GM12892 (cell line): Measurements from ENCODE around the gene NINJ2.

Experiments
- DNase-seq: peaks from one replicate; pipeline ENCODE4 v3.0.0; 2011; ENCODE audit not compliant: insufficient read length
- FAIRE-seq: peaks from 2 replicates; lab custom pipeline; 2011; peaks lifted over from hg19 to GRCh38; lab: Jason Lieb, UNC
- POLR2A ChIP-seq: IDR thresholded peaks from 2 replicates; pipeline ENCODE4 v1.6.1; 2011; ENCODE audit warnings: low read depth, low read length, control low read depth
- POLR2AphosphoS5 ChIP-seq: IDR thresholded peaks from 2 replicates; pipeline ENCODE4 v1.6.1; 2011; ENCODE audit warnings: low read depth, low read length, control low read depth
- TAF1 ChIP-seq: IDR thresholded peaks from 2 replicates; pipeline ENCODE4 v1.6.1; 2011; ENCODE audit warnings: low read depth, mild to moderate bottlenecking, control low read depth, low read length, borderline replicate concordance

NINJ2 gene

GRCh38 chr12:532908-533565 lies 130.2 kb downstream of the NINJ2 start:
- FAIRE-seq (no peak), DNase-seq (no peak)
- TF ChIP-seq TAF1 (no peak), POLR2A (no peak), POLR2AphosphoS5 (no peak)

DNA sequence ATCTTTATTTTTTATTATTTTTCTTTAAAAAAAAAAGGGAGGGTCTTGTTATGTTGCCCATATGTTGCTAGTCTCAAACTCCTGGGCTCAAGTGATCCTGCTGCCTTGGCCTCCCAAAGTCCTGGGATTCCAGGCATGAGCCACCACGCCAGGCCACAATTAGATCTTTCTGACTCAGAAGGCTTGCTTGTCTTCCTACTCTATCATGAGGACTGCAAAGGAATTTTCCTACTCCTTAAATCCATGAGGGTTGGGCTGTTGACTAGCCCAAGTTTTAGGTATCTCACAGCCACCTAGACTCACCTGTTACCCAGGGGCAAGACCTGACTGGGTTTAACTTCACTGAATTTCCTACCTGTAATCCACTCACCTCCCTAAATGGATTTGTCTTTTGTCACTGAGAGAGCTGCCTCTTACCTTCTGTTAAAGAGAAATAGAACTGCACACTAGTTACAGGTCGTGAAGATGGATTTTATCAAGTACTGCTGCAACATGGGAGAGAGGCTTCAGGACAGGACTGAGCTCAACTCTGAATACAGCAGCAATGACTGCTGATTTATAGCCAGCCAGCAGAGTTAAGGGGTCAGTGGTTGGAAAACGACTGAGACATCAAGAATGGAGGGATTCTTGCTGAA lies 131.2 kb downstream of the NINJ2 start:
- FAIRE-seq (no peak), DNase-seq (no peak)
- TF ChIP-seq TAF1 (no peak), POLR2AphosphoS5 (no peak), POLR2A (no peak)

DNA sequence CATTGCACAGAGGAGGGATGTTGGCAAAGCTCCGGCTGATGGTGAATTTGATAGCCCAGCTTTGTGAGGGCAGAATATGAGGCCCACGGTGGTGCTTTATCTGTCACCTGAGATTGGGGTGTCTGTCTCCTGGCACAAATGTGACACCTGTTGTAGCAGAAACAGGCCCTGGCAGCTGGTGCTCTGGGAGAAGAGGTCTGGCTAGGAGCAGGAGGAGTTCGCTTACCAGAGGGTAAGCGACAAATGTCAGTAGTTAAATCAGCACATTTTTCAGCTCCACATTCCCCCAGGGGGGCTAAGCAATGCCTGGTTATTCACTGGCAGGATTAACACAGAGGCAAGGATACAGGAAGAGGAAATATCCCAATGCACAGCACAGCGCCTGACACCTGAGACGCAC lies 132.4 kb downstream of the NINJ2 start:
- TF ChIP-seq POLR2AphosphoS5 (no peak), POLR2A (no peak), TAF1 (no peak)
- no peak for DNase-seq
- FAIRE-seq: no peak

- DNase-seq: no peak
- TF ChIP-seq TAF1 (no peak), POLR2A (no peak), POLR2AphosphoS5 (no peak)
Observed at GRCh38 chr12:530308-530707, 132.9 kb downstream of the NINJ2 start.

DNA sequence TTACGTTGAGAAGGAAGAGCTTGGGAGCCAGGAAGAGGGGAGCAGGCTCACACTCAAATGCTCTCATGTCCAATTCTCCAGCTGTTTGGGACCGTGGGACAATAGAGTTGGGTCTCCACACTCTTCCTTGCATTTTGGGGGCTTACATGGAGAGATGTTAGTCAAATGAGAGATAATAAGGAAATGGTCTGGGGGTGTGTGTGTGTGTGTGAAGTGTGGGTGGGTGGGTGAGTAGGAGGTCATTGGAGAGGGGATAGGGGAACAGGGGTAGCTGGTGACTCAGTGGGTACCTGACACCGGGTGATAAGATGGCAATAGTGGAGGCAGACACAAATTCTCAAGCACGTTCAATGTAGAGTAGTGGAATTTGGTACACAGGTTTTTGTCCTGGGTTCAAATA lies 135.5 kb downstream of the NINJ2 start:
- DNase-seq (no peak), FAIRE-seq (no peak)
- TF ChIP-seq POLR2A: no peak
- TF ChIP-seq TAF1: no peak
- no peak for TF ChIP-seq POLR2AphosphoS5

More at GRCh38 chr12:530308-530707, 132.9 kb downstream of the NINJ2 start:
- FAIRE-seq: no peak

DNA sequence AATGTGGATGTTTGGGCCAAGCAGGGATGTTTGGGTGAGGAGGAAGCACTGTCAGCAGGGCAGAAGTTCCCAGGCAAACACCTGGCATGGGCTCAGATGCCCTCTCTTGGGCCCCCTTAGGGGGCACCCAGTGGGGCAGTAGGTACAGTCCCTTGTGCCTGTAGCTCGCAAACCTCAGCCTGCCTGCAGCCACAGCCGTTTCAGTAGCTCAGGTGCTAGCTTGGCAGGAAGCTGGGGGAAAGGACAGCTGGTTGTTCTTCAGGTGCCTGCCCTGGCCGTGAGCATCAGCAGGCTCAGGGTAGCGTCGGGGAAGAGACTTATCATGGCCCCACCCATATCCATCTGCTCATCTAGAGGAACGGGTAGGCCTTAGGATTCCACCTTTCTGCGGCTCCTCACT lies 136.0 kb downstream of the NINJ2 start:
- DNase-seq (no peak), FAIRE-seq (no peak)
- no peak for TF ChIP-seq POLR2A
- no peak for TF ChIP-seq POLR2AphosphoS5
- no peak for TF ChIP-seq TAF1

DNA sequence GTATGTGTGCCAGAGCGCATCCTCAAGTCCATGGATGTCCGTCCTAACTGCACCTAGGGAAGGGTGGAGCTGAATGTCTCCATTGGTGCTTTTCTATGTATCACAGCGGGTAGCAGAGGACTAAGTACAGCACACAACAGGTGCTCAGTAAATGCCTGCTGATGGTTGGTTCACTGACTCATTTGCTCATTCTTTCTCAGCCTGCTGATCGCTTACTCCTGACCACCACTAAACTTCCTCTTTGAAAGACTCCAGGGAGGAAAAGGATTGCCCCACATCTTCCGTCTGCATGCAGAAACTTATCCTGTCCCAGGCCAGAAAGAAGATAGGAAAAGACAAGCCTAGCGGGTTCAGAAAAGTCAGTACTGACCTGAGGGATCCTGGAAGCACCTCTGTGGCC lies 137.2 kb downstream of the NINJ2 start:
- DNase-seq (no peak), FAIRE-seq (no peak)
- TF ChIP-seq POLR2AphosphoS5: no peak
- TF ChIP-seq TAF1: no peak

- DNase-seq (no peak), FAIRE-seq (no peak)
Observed at GRCh38 chr12:524167-524951, 138.9 kb downstream of the NINJ2 start.

DNA sequence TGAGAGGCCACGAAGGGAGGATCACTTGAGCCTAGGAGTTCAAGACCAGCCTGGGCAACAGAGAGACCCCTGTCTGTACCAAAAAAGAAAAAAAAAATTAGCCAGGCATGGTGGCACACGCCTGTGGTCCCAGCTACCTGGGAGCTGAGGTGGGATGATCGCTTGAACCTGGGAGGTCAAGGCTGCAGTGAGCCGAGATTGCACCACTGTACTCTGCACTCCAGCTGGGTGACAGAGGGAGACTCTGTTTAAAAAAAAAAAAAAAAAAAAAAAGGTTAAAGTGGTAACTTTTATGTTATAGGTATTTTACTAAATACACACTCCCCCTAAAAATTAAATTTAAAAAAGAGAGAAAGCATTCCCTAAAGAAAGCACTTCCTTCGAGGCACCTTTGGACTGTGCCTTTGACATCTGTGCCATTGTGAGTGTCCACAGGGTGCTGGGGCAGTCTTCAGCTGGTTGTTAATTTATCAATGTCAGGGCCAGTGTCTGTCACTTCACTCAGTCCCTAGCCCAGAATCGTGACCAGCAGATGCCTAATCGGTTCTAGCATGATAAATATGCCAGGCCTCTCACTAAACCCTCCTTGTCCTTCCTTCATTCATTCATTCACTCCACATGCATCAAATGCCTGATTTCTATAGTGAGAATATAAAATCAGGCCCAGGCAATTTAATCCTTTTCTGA lies 140.4 kb downstream of the NINJ2 start:
- FAIRE-seq (no peak), DNase-seq (no peak)
- no peak for TF ChIP-seq TAF1
- TF ChIP-seq POLR2AphosphoS5: no peak
- TF ChIP-seq POLR2A: no peak

More at GRCh38 chr12:524167-524951, 138.9 kb downstream of the NINJ2 start:
- no peak for TF ChIP-seq TAF1
- no peak for TF ChIP-seq POLR2A
- TF ChIP-seq POLR2AphosphoS5: no peak

DNA sequence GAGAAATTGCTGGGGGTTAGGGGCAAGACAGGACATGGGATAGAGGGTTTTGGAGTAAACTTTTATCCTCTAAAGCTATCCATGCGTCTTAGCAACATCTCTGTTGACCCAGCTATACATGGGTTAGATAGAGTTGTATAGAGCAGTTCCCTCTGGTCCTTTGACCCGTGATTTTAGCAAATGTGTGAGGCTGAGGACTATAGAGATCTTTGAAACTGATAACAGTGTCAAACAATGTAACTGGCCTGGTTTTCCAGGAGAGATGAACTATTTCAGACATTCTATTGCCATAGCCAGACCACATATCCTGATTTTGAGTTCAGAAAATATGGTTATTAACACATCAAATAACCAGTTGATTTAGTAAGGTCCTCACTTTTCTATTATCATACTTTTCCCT lies 143.1 kb downstream of the NINJ2 start:
- no peak for FAIRE-seq
- no peak for TF ChIP-seq POLR2AphosphoS5
- TF ChIP-seq POLR2A: no peak
- TF ChIP-seq TAF1: no peak
- no peak for DNase-seq

GRCh38 chr12:517538-517937 lies 145.7 kb downstream of the NINJ2 start:
- no peak for FAIRE-seq

More at GRCh38 chr12:517538-517937, 145.7 kb downstream of the NINJ2 start:
- no peak for DNase-seq
- TF ChIP-seq TAF1 (no peak), POLR2AphosphoS5 (no peak), POLR2A (no peak)
